CD14-positive monocyte (primary cell): ENCODE measurements around the gene AFG3L2. TPM values are rescaled to one million over a fixed set of nuclear protein-coding genes. Genes with fewer than 3 reads are reported as not detected.

ENCODE experiments used
- DNase-seq, 3 donors: peaks; one replicate each; pipeline ENCODE4 v3.0.0-alpha.2; 2011 to 2022
- H2AFZ ChIP-seq: 2 replicates; pipeline ENCODE4 v1.6.0; 2012; ENCODE audit warnings: mild to moderate bottlenecking, low read depth, low read length, inconsistent platforms; ENCODE audit not compliant: insufficient read depth, poor library complexity, severe bottlenecking
- H3K27ac ChIP-seq, 2 donors: 1 replicate in 1 of 2; 2 replicates in 1 of 2; pipeline ENCODE4 v1.5.1; 2012 to 2013; ENCODE audit warnings: low read length in 2 of 2, control low read depth in 1 of 2, inconsistent platforms in 1 of 2, low read depth in 1 of 2, mild to moderate bottlenecking in 1 of 2
- H3K27me3 ChIP-seq, 2 donors: one replicate each; pipeline versions ENCODE4 v1.6.0 to v1.6.1; 2011 to 2013; ENCODE audit warnings: low read length in 2 of 2; ENCODE audit not compliant: control insufficient read depth in 2 of 2, insufficient read depth in 2 of 2
- H3K36me3 ChIP-seq, 2 donors: replicated peaks in 1 of 2; 1 replicate in 1 of 2; 2 replicates in 1 of 2; pipeline versions ENCODE4 v1.5.1 to v1.6.1; 2012 to 2013; ENCODE audit warnings: low read length in 2 of 2, control low read depth in 1 of 2, inconsistent platforms in 1 of 2, mild to moderate bottlenecking in 1 of 2; ENCODE audit not compliant: insufficient read depth in 2 of 2, control insufficient read depth in 1 of 2
- H3K4me1 ChIP-seq, 2 donors: 1 replicate in 1 of 2; 2 replicates in 1 of 2; pipeline versions ENCODE4 v1.5.1 to v1.6.1; 2012 to 2013; ENCODE audit warnings: low read length in 2 of 2, control low read depth in 1 of 2, inconsistent platforms in 1 of 2, mild to moderate bottlenecking in 1 of 2, moderate library complexity in 1 of 2; ENCODE audit not compliant: insufficient read depth in 2 of 2, control insufficient read depth in 1 of 2
- H3K4me2 ChIP-seq: replicated peaks from 2 replicates; pipeline ENCODE3; 2012; ENCODE audit warnings: low read length, moderate library complexity, mild to moderate bottlenecking; ENCODE audit not compliant: poor library complexity, severe bottlenecking; ENCODE audit errors: extremely low read depth
- H3K4me3 ChIP-seq, 3 experiments: fragments of 200-600 bp in 1 of 3; sonication (generic) in 1 of 3; replicated peaks in 1 of 3; 1 replicate in 2 of 3; 2 replicates in 1 of 3; pipeline ENCODE4 v1.5.1; 2011 to 2013; ENCODE audit warnings: low read length in 3 of 3, mild to moderate bottlenecking in 3 of 3, control low read depth in 2 of 3, low read depth in 2 of 3, inconsistent platforms in 1 of 3, moderate library complexity in 1 of 3
- H3K79me2 ChIP-seq: 2 replicates; pipeline ENCODE4 v1.6.0; 2012; ENCODE audit warnings: mild to moderate bottlenecking, control low read depth, inconsistent platforms, low read length, moderate library complexity; ENCODE audit not compliant: insufficient read depth
- H3K9ac ChIP-seq: 2 replicates; pipeline ENCODE4 v1.6.0; 2017; ENCODE audit warnings: low read length, mild to moderate bottlenecking; ENCODE audit not compliant: insufficient read depth, poor library complexity, severe bottlenecking
- H3K9me3 ChIP-seq, 2 donors: replicated peaks in 1 of 2; 1 replicate in 1 of 2; 2 replicates in 1 of 2; pipeline versions ENCODE4 v1.5.1 to v1.6.1; 2012 to 2013; ENCODE audit warnings: low read length in 2 of 2, control low read depth in 1 of 2; ENCODE audit not compliant: control insufficient read depth in 1 of 2, insufficient read depth in 1 of 2
- H4K20me1 ChIP-seq: 2 replicates; pipeline ENCODE4 v1.6.0; 2012; ENCODE audit warnings: mild to moderate bottlenecking, low read length, control low read depth, moderate library complexity; ENCODE audit not compliant: insufficient read depth
- H3K27ac Mint-ChIP-seq, 7 donors: one replicate each; pipeline ENCODE4 v1.8.0; 2020; ENCODE audit warnings: mild to moderate bottlenecking in 7 of 7, mixed read lengths in 7 of 7, moderate library complexity in 6 of 7, inconsistent platforms in 2 of 7
- H3K27me3 Mint-ChIP-seq, 3 donors: one replicate each; pipeline ENCODE4 v1.8.0; 2021 to 2022; ENCODE audit warnings: low read depth in 3 of 3, mild to moderate bottlenecking in 3 of 3, mixed read lengths in 3 of 3, moderate library complexity in 3 of 3, inconsistent platforms in 1 of 3
- H3K36me3 Mint-ChIP-seq, 2 donors: one replicate each; pipeline ENCODE4 v1.8.0; 2020; ENCODE audit warnings: mixed read lengths in 2 of 2, inconsistent platforms in 1 of 2, mild to moderate bottlenecking in 1 of 2
- H3K4me1 Mint-ChIP-seq: one replicate; pipeline ENCODE4 v1.8.0; 2020; ENCODE audit warnings: mild to moderate bottlenecking, mixed read lengths
- H3K4me3 Mint-ChIP-seq, 2 donors: one replicate each; pipeline ENCODE4 v1.8.0; 2020; ENCODE audit warnings: mild to moderate bottlenecking in 2 of 2, mixed read lengths in 2 of 2, moderate library complexity in 1 of 2
- H3K9me3 Mint-ChIP-seq, 7 donors: one replicate each; pipeline ENCODE4 v1.8.0; 2020 to 2022; ENCODE audit warnings: mixed read lengths in 7 of 7, mild to moderate bottlenecking in 6 of 7, moderate library complexity in 6 of 7, inconsistent platforms in 2 of 7
- CTCF ChIP-seq: fragments of 200-600 bp; IDR thresholded peaks from one replicate; pipeline ENCODE4 v1.8.0; 2022; ENCODE audit warnings: antibody characterized with exemption, mild to moderate bottlenecking
- WGBS: methylation state at CpG from one replicate; pipeline ENCODE4 v1.1.5; 2013; ENCODE audit warnings: missing lambda C conversion rate; ENCODE audit not compliant: insufficient coverage; 5-methylcytosine and 5-hydroxymethylcytosine counted together
- intact Hi-C, 2 donors: fragments of 100-400 bp; cut with micrococcal nuclease; formaldehyde crosslinking; loops; one replicate each; pipeline versions ENCODE4 v1.15.0 to v1.15.1; 2023
- polyA plus RNA-seq, 3 donors: library from polyadenylated mRNA; depleted of rRNA in 1 of 3; unstranded in 2 of 3; stranded (reverse) in 1 of 3; fragments of 300-500 nt in 2 of 3; fragments of >200 nt in 1 of 3; fragmentation: Illumina TruSeq in 2 of 3; gene quantifications; 1 replicate in 2 of 3; 2 replicates in 1 of 3; pipeline ENCODE4 v1.2.3, GENCODE V29; 2012 to 2021

AFG3L2 gene
- polyA plus RNA-seq, 3 donors = 13.9 to 15.5 (median 13.9) TPM

GRCh38 chr18:12334366-12334808 lies 42.6 kb downstream of the AFG3L2 start:
- no peak for DNase-seq
- H3K27me3 ChIP-seq = no peaks in the 10 kb centered on the region
- WGBS = 100% methylated on average over 2 of the region's 2 CpGs
- no peak overlapping the region for H2AFZ ChIP-seq
- H3K27me3 Mint-ChIP-seq = no peaks in the 10 kb centered on the region
- no peaks in the 10 kb centered on the region for H3K79me2 ChIP-seq
- peaks cover 52 to 70% of the 10 kb centered on the region in 2 donors for H3K36me3 ChIP-seq
- no peaks in the 10 kb centered on the region for H3K9me3 Mint-ChIP-seq
- intact Hi-C loops = no loop called here
- no peak overlapping the region for H3K9ac ChIP-seq
- TF ChIP-seq CTCF = no peak
- peak overlapping the region in 1 of 7 donors; percentile 2 for H3K27ac Mint-ChIP-seq
- H3K36me3 Mint-ChIP-seq = peaks cover 58 to 82% of the 10 kb centered on the region in 2 donors
- no peaks in the 10 kb centered on the region for H3K4me1 Mint-ChIP-seq
- H3K4me1 ChIP-seq = no peaks in the 10 kb centered on the region
- no peaks in the 10 kb centered on the region for H3K9me3 ChIP-seq
- no peak overlapping the region for H3K4me3 Mint-ChIP-seq
- no peak overlapping the region for H3K4me3 ChIP-seq
- no peak overlapping the region for H3K4me2 ChIP-seq
- peaks cover 3% of the 10 kb centered on the region for H4K20me1 ChIP-seq
- H3K27ac ChIP-seq = no peak overlapping the region

- no peak overlapping the region for H3K4me3 Mint-ChIP-seq
- no peaks in the 10 kb centered on the region for H3K79me2 ChIP-seq
- H3K27ac ChIP-seq = no peak overlapping the region
- H3K27ac Mint-ChIP-seq = peak overlapping the region in 4 of 7 donors; percentile 15 to 80 (median 58)
- DNase-seq = no peak
- no peaks in the 10 kb centered on the region for H3K9me3 Mint-ChIP-seq
- no peak overlapping the region for H3K4me3 ChIP-seq
- H3K27me3 ChIP-seq = no peaks in the 10 kb centered on the region
- no peak for TF ChIP-seq CTCF
- peaks cover 3% of the 10 kb centered on the region for H4K20me1 ChIP-seq
- H2AFZ ChIP-seq = no peak overlapping the region
- WGBS = 84% methylated on average over 8 of the region's 10 CpGs
- H3K9ac ChIP-seq = no peak overlapping the region
- peaks cover 61 to 81% of the 10 kb centered on the region in 2 donors for H3K36me3 Mint-ChIP-seq
- H3K9me3 ChIP-seq = no peaks in the 10 kb centered on the region
- H3K36me3 ChIP-seq = peaks cover 56 to 74% of the 10 kb centered on the region in 2 donors
- H3K4me1 ChIP-seq = no peaks in the 10 kb centered on the region
- no peak overlapping the region for H3K4me2 ChIP-seq
- intact Hi-C loops = no loop called here
- H3K27me3 Mint-ChIP-seq = no peaks in the 10 kb centered on the region
- H3K4me1 Mint-ChIP-seq = no peaks in the 10 kb centered on the region
Measured at GRCh38 chr18:12333506-12334290, 43.3 kb downstream of the AFG3L2 start.
